Keratinocyte (primary cell): ENCODE measurements around the gene TOM1L2. TPM values are rescaled to one million over a fixed set of nuclear protein-coding genes. Genes with fewer than 3 reads are reported as not detected.

Source experiments
- DNase-seq: peaks from one replicate; pipeline ENCODE4 v3.0.0-alpha.2; 2011; ENCODE audit warnings: low read depth, missing footprints, low spot score
- FAIRE-seq: peaks from 2 replicates; lab custom pipeline; 2011; peaks lifted over from hg19 to GRCh38; lab: Jason Lieb, UNC
- H2AFZ ChIP-seq: 2 replicates; pipeline ENCODE4 v1.6.0; 2012; ENCODE audit warnings: low read length, control low read depth, inconsistent platforms; ENCODE audit not compliant: control insufficient read depth
- H3K27ac ChIP-seq: 2 replicates; pipeline ENCODE4 v1.5.1; 2011; ENCODE audit warnings: low read length; ENCODE audit not compliant: control insufficient read depth, insufficient read depth
- H3K27me3 ChIP-seq: 3 replicates; pipeline ENCODE4 v1.6.0; 2011; ENCODE audit warnings: low read length; ENCODE audit not compliant: control insufficient read depth, insufficient read depth; ENCODE audit errors: extremely low read depth
- H3K36me3 ChIP-seq, 2 experiments: 2 replicates in 1 of 2; 3 replicates in 1 of 2; pipeline ENCODE4 v1.5.1; 2011; ENCODE audit warnings: low read length in 2 of 2, mild to moderate bottlenecking in 1 of 2; ENCODE audit not compliant: control insufficient read depth in 2 of 2, insufficient read depth in 2 of 2; ENCODE audit errors: extremely low read depth in 1 of 2
- H3K4me1 ChIP-seq: 3 replicates; pipeline ENCODE4 v1.5.1; 2011; ENCODE audit warnings: low read length; ENCODE audit not compliant: control insufficient read depth, insufficient read depth; ENCODE audit errors: extremely low read depth
- H3K4me2 ChIP-seq: 3 replicates; pipeline ENCODE4 v1.6.0; 2011; ENCODE audit warnings: low read depth, low read length; ENCODE audit not compliant: control insufficient read depth, insufficient read depth; ENCODE audit errors: extremely low read depth
- H3K4me3 ChIP-seq, 3 experiments: fragments of 200-600 bp in 1 of 3; sonication (generic) in 1 of 3; 2 replicates in 2 of 3; 3 replicates in 1 of 3; pipeline ENCODE4 v1.5.1; 2011 to 2016; ENCODE audit warnings: low read length in 3 of 3, mild to moderate bottlenecking in 3 of 3, control low read depth in 2 of 3, inconsistent platforms in 1 of 3, low read depth in 1 of 3, mixed read lengths in 1 of 3, mixed run types in 1 of 3, moderate library complexity in 1 of 3; ENCODE audit not compliant: control insufficient read depth in 2 of 3, insufficient read depth in 2 of 3; ENCODE audit errors: extremely low read depth in 1 of 3
- H3K79me2 ChIP-seq: 2 replicates; pipeline ENCODE4 v1.6.0; 2012; ENCODE audit warnings: low read length; ENCODE audit not compliant: control insufficient read depth, insufficient read depth
- H3K9ac ChIP-seq: 3 replicates; pipeline ENCODE4 v1.6.0; 2011; ENCODE audit warnings: low read length; ENCODE audit not compliant: control insufficient read depth, insufficient read depth; ENCODE audit errors: extremely low read depth
- H3K9me1 ChIP-seq: 3 replicates; pipeline ENCODE4 v1.6.0; 2011; ENCODE audit warnings: low read length; ENCODE audit not compliant: control insufficient read depth, insufficient read depth; ENCODE audit errors: extremely low read depth
- H3K9me3 ChIP-seq: 2 replicates; pipeline ENCODE4 v1.5.1; 2012; ENCODE audit warnings: low read depth, low read length; ENCODE audit not compliant: control insufficient read depth
- H4K20me1 ChIP-seq: 3 replicates; pipeline ENCODE4 v1.6.0; 2011; ENCODE audit warnings: low read length; ENCODE audit not compliant: control insufficient read depth, insufficient read depth; ENCODE audit errors: extremely low read depth
- CTCF ChIP-seq, 3 experiments: IDR thresholded peaks in 1 of 3; conservative IDR thresholded peaks in 1 of 3; optimal IDR thresholded peaks in 1 of 3; 2 replicates in 2 of 3; 3 replicates in 1 of 3; pipeline versions ENCODE3 to v1.5.1; 2011; ENCODE audit warnings: low read length in 3 of 3, mild to moderate bottlenecking in 3 of 3, moderate library complexity in 2 of 3, control low read depth in 1 of 3, inconsistent platforms in 1 of 3; ENCODE audit not compliant: insufficient read depth in 2 of 3; ENCODE audit errors: extremely low read depth in 1 of 3
- EZH2 ChIP-seq: IDR thresholded peaks from one replicate; pipeline ENCODE4 v1.6.1; 2012; ENCODE audit warnings: inconsistent platforms, mild to moderate bottlenecking, low read length, moderate library complexity
- dilution Hi-C: fragments of 300-500 bp; cut with MboI; formaldehyde crosslinking; loops from one replicate; pipeline ENCODE4 v1.7.0; 2020; ENCODE audit warnings: low sequenced_read_pairs; ENCODE audit not compliant: extremely low pct_ligation_motif_present
- polyA plus RNA-seq, 5 experiments: library from polyadenylated mRNA; depleted of rRNA in 3 of 5; stranded (reverse) in 3 of 5; stranded (forward) in 1 of 5; unstranded in 1 of 5; fragments of >200 nt; gene quantifications; 1 replicate in 1 of 5; 2 replicates in 3 of 5; 3 replicates in 1 of 5; pipeline versions ENCODE4 v1.2.1 to v1.2.3, GENCODE V29; 2011 to 2012; ENCODE audit warnings: missing spikeins in 2 of 5, low read depth in 1 of 5, low replicate concordance in 1 of 5

TOM1L2 gene
- polyA plus RNA-seq, 1 donor (not counting 4 experiments of a cell fraction or from before 2014, with no cell fraction given): 36.3 TPM

GRCh38 chr17:17947966-17948365 is 24.2 kb downstream of the TOM1L2 start:
- Histone ChIP-seq H3K9me1 (no peaks in the 10 kb centered on the region), H3K27me3 (no peaks in the 10 kb centered on the region), H3K4me2 (peak overlapping the region; percentile 15), H3K36me3 (peaks cover 0 to 2% of the 10 kb centered on the region in 2 experiments), H3K4me3 (no peak overlapping the region), H2AFZ (no peak overlapping the region), H3K79me2 (peaks cover 60% of the 10 kb centered on the region), H3K4me1 (peaks cover 51% of the 10 kb centered on the region), H3K27ac (peak overlapping the region; percentile 33), H3K9ac (no peak overlapping the region), H3K9me3 (no peaks in the 10 kb centered on the region), H4K20me1 (no peaks in the 10 kb centered on the region)
- dilution Hi-C loops: no loop called here
- DNase-seq (no peak), FAIRE-seq (no peak)
- TF ChIP-seq EZH2 (no peak), CTCF (optimal IDR thresholded peaks at IDR 0.05 in 1 of 3, IDR thresholded peaks at IDR 0.05 in 1 of 3, conservative IDR thresholded peaks at IDR 0.05 in 1 of 3; ENCODE audit: extremely low read depth in 1 of 3, insufficient read depth in 2 of 3, low read length in 3 of 3) (no peak)

GRCh38 chr17:17947309-17947708 is 24.9 kb downstream of the TOM1L2 start:
- Histone ChIP-seq H3K4me1 (peaks cover 52% of the 10 kb centered on the region), H2AFZ (no peak overlapping the region), H3K9ac (no peak overlapping the region), H3K27me3 (no peaks in the 10 kb centered on the region), H3K9me1 (no peaks in the 10 kb centered on the region), H4K20me1 (no peaks in the 10 kb centered on the region), H3K4me3 (no peak overlapping the region), H3K79me2 (peaks cover 57% of the 10 kb centered on the region), H3K9me3 (no peaks in the 10 kb centered on the region), H3K4me2 (no peak overlapping the region), H3K36me3 (no peaks in the 10 kb centered on the region), H3K27ac (no peak overlapping the region)
- no peak for DNase-seq
- TF ChIP-seq CTCF (optimal IDR thresholded peaks at IDR 0.05 in 1 of 3, IDR thresholded peaks at IDR 0.05 in 1 of 3, conservative IDR thresholded peaks at IDR 0.05 in 1 of 3; ENCODE audit: extremely low read depth in 1 of 3, insufficient read depth in 2 of 3, low read length in 3 of 3) (no peak), EZH2 (no peak)
- dilution Hi-C loops: no loop called here
- peak; percentile 29 for FAIRE-seq
